Natural killer cell (primary cell): ENCODE measurements around the gene CIAPIN1. TPM values are rescaled to one million over a fixed set of nuclear protein-coding genes. Genes with fewer than 3 reads are reported as not detected.

Experiments used
- ATAC-seq, 3 donors: fragments of 150-1000 bp in 2 of 3; fragments of 200-7000 bp in 1 of 3; cut with Tn5 transposase; 1 replicate in 1 of 3; 2 replicates in 2 of 3; pipeline ENCODE4 v1.10.0; 2021; ENCODE audit warnings: mild to moderate bottlenecking in 2 of 3, moderate library complexity in 2 of 3
- DNase-seq, 2 donors: peaks; one replicate each; pipeline versions ENCODE4 v3.0.0 to v3.0.0-alpha.2; 2013 to 2021; ENCODE audit warnings: mixed read lengths in 1 of 2
- H3K27ac ChIP-seq: one replicate; pipeline ENCODE4 v1.5.1; 2013; ENCODE audit warnings: mild to moderate bottlenecking, low read length
- H3K27me3 ChIP-seq: one replicate; pipeline ENCODE4 v1.6.1; 2013; ENCODE audit warnings: low read length; ENCODE audit not compliant: control insufficient read depth, insufficient read depth
- H3K36me3 ChIP-seq: one replicate; pipeline ENCODE4 v1.6.1; 2013; ENCODE audit warnings: low read length; ENCODE audit not compliant: control insufficient read depth, insufficient read depth
- H3K4me1 ChIP-seq: one replicate; pipeline ENCODE4 v1.6.1; 2013; ENCODE audit warnings: low read length; ENCODE audit not compliant: control insufficient read depth, insufficient read depth
- H3K4me3 ChIP-seq: one replicate; pipeline ENCODE4 v1.5.1; 2013; ENCODE audit warnings: low read length
- H3K9me3 ChIP-seq: one replicate; pipeline ENCODE4 v1.6.1; 2013; ENCODE audit warnings: low read length; ENCODE audit not compliant: control insufficient read depth, insufficient read depth
- H3K27ac Mint-ChIP-seq, 2 donors: one replicate each; pipeline ENCODE4 v1.8.0; 2022; ENCODE audit warnings: mild to moderate bottlenecking in 2 of 2, mixed read lengths in 2 of 2, moderate library complexity in 1 of 2
- H3K27me3 Mint-ChIP-seq, 2 donors: one replicate each; pipeline ENCODE4 v1.8.0; 2022; ENCODE audit warnings: low read depth in 2 of 2, mixed read lengths in 2 of 2
- H3K36me3 Mint-ChIP-seq: one replicate; pipeline ENCODE4 v1.8.0; 2022; ENCODE audit warnings: mixed read lengths
- H3K4me1 Mint-ChIP-seq, 2 donors: one replicate each; pipeline ENCODE4 v1.8.0; 2022; ENCODE audit warnings: mixed read lengths in 2 of 2
- H3K4me3 Mint-ChIP-seq: one replicate; pipeline ENCODE4 v1.8.0; 2022; ENCODE audit warnings: mild to moderate bottlenecking, moderate library complexity, mixed read lengths
- H3K9me3 Mint-ChIP-seq, 2 donors: one replicate each; pipeline ENCODE4 v1.8.0; 2022; ENCODE audit warnings: mixed read lengths in 2 of 2
- CTCF ChIP-seq: fragments of 200-600 bp; IDR thresholded peaks from one replicate; pipeline ENCODE4 v1.8.0; 2022; ENCODE audit warnings: antibody characterized with exemption
- whole genome bisulfite sequencing: methylation state at CpG from one replicate; pipeline ENCODE4 v1.1.7; 2013; ENCODE audit warnings: missing lambda C conversion rate; ENCODE audit not compliant: insufficient coverage; 5-methylcytosine and 5-hydroxymethylcytosine counted together
- intact Hi-C: fragments of 100-400 bp; cut with micrococcal nuclease; formaldehyde crosslinking; loops from one replicate; pipeline ENCODE4 v1.14.2; 2022
- total RNA-seq, 4 donors: library from RNA; stranded (reverse); fragments of 120-200 nt in 1 of 4; gene quantifications; one replicate each; pipeline versions ENCODE4 v1.2.3 to v1.2.4, GENCODE V29; 2013 to 2022

The CIAPIN1 gene
- total RNA-seq, 3 donors from 2014 or later (not counting 1 experiment from before 2014, with no cell fraction given) = 41.1 to 48.8 (median 42.9) TPM

DNA sequence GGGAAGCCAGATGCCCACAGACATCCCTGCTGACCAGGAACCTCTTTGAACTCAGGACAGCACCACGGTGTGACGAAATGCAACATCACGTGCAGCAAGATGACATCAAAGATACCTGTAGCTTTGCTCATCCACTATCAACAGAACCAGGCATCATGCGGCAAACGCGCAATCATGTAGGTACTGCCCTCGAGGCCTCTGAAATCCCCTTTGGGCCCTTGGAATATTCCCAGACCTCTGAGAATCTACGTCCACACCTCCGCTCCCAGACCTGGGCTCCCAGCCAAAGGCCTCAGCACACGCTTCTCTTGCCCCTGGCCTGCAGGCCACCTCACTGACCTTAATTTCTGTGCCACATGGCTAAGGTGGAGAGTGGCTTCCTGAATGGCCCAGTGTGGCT is 67.6 kb downstream of the CIAPIN1 start:
- no peaks in the 10 kb centered on the region for H3K27me3 ChIP-seq
- H3K4me3 ChIP-seq = no peak overlapping the region
- no peak for TF ChIP-seq CTCF
- intact Hi-C loops = no loop called here
- 93% methylated on average over 10 of the region's 10 CpGs for WGBS
- ATAC-seq (no peak), DNase-seq (no peak)
- no peak overlapping the region for H3K27ac ChIP-seq
- Mint-ChIP-seq H3K4me1 (no peaks in the 10 kb centered on the region), H3K27me3 (peaks cover 0 to 6% of the 10 kb centered on the region in 2 donors), H3K4me3 (no peak overlapping the region), H3K36me3 (no peaks in the 10 kb centered on the region), H3K27ac (no peak overlapping the region), H3K9me3 (no peaks in the 10 kb centered on the region)
- H3K9me3 ChIP-seq = no peaks in the 10 kb centered on the region
- peaks cover 9% of the 10 kb centered on the region for H3K4me1 ChIP-seq
- H3K36me3 ChIP-seq = no peaks in the 10 kb centered on the region

Other genes with a start within 250 kb of the CIAPIN1 start
- 10 to 100 TPM; 36.5 to 44.4 (median 43.7) TPM for gene ARL2BP, start 202.1 kb downstream of the CIAPIN1 start, total RNA-seq
- not detected for gene PLLP, start 162.7 kb downstream of the CIAPIN1 start, total RNA-seq
- gene CCL22, start 88.6 kb downstream of the CIAPIN1 start, total RNA-seq = under 1 TPM in 1 of 3 donors, not detected in 2; 0.14 TPM
- not detected for gene CX3CL1, start 74.9 kb downstream of the CIAPIN1 start, total RNA-seq
- not detected for gene CCL17, start 42.6 kb downstream of the CIAPIN1 start, total RNA-seq
- gene COQ9, start 94 bp upstream of the CIAPIN1 start, total RNA-seq = 10 to 100 TPM; 16.9 to 30.2 (median 18.3) TPM
- gene POLR2C, start 15.3 kb upstream of the CIAPIN1 start, total RNA-seq = 10 to 100 TPM; 55.4 to 71.2 (median 66.7) TPM
- 1 to 10 TPM in 2 of 3 donors, under 1 TPM in 1; 0.75 to 2.5 (median 1.5) TPM for gene DOK4, start 39.1 kb upstream of the CIAPIN1 start, total RNA-seq
- 10 to 100 TPM; 15.5 to 24.4 (median 17.1) TPM for gene CCDC102A, start 89.2 kb upstream of the CIAPIN1 start, total RNA-seq
- gene ADGRG5, start 95.3 kb upstream of the CIAPIN1 start, total RNA-seq = 100 to 1,000 TPM in 1 of 3 donors, 10 to 100 TPM in 2; 83.2 to 118 (median 94.5) TPM
- 100 to 1,000 TPM; 830 to 949 (median 858) TPM for gene ADGRG1, start 181.2 kb upstream of the CIAPIN1 start, total RNA-seq
- 10 to 100 TPM; 16.6 to 57.3 (median 20.7) TPM for gene ADGRG3, start 220.9 kb upstream of the CIAPIN1 start, total RNA-seq
- gene DRC7, start 247.4 kb upstream of the CIAPIN1 start, total RNA-seq = under 1 TPM in 1 of 3 donors, not detected in 2; 0.33 TPM